Neuron (in vitro differentiated cells): Measurements from ENCODE around the gene NALCN.

Experiments
- H2AFZ ChIP-seq: one replicate; pipeline ENCODE4 v1.6.1; 2013; ENCODE audit warnings: low read depth, mild to moderate bottlenecking, inconsistent platforms, low read length, moderate library complexity
- H3K27me3 ChIP-seq: one replicate; pipeline ENCODE4 v1.6.1; 2013; ENCODE audit warnings: low read length; ENCODE audit not compliant: insufficient read depth
- H3K36me3 ChIP-seq: one replicate; pipeline ENCODE4 v1.6.1; 2013; ENCODE audit warnings: low read length; ENCODE audit not compliant: insufficient read depth
- H3K4me1 ChIP-seq: one replicate; pipeline ENCODE4 v1.6.1; 2013; ENCODE audit warnings: low read length; ENCODE audit not compliant: insufficient read depth
- H3K4me3 ChIP-seq: 2 replicates; pipeline ENCODE4 v1.5.1; 2013; ENCODE audit warnings: mild to moderate bottlenecking, low read length, moderate library complexity
- H3K9me3 ChIP-seq: one replicate; pipeline ENCODE4 v1.6.1; 2013; ENCODE audit warnings: low read length

The NALCN gene

GRCh38 chr13:101309014-101309619 lies 107.2 kb downstream of the NALCN start:
- Histone ChIP-seq H3K4me3 (no peak overlapping the region), H2AFZ (no peak overlapping the region), H3K4me1 (no peaks in the 10 kb centered on the region), H3K27me3 (no peaks in the 10 kb centered on the region), H3K36me3 (no peaks in the 10 kb centered on the region), H3K9me3 (no peaks in the 10 kb centered on the region)

- H3K9me3 ChIP-seq, result no peaks in the 10 kb centered on the region
- no peak overlapping the region for H3K4me3 ChIP-seq
- H3K4me1 ChIP-seq, result no peaks in the 10 kb centered on the region
Observed at GRCh38 chr13:101308247-101309013, 107.9 kb downstream of the NALCN start.

DNA sequence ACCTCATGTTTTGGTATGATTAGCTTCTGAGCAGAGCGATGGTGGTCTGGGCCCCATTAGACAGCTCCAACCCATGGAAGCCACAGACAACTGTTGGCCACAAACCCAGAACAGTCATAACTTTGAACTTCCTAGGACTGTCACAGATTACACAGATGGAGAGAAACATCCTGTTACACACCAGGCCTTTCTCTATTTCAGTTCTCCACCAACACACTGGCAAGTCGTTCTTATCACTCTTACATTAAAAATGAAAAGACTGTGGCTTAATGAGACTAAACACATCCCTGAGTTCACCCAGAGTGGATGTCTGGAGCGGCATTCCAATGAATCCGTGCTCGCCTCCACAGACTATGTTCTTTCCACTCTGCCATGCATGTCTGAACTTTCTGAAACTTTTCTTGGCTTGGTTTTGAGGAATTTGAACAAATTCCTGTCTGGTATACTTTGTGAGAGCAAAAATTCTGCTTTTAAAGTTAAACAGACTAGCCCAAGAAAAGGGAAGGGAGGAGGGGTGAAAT lies 109.1 kb downstream of the NALCN start:
- Histone ChIP-seq H3K9me3 (no peaks in the 10 kb centered on the region), H3K36me3 (no peaks in the 10 kb centered on the region), H3K4me3 (no peak overlapping the region), H3K4me1 (no peaks in the 10 kb centered on the region), H3K27me3 (no peaks in the 10 kb centered on the region), H2AFZ (no peak overlapping the region)

More at GRCh38 chr13:101308247-101309013, 107.9 kb downstream of the NALCN start:
- Histone ChIP-seq H3K27me3 (no peaks in the 10 kb centered on the region), H3K36me3 (no peaks in the 10 kb centered on the region), H2AFZ (no peak overlapping the region)

DNA sequence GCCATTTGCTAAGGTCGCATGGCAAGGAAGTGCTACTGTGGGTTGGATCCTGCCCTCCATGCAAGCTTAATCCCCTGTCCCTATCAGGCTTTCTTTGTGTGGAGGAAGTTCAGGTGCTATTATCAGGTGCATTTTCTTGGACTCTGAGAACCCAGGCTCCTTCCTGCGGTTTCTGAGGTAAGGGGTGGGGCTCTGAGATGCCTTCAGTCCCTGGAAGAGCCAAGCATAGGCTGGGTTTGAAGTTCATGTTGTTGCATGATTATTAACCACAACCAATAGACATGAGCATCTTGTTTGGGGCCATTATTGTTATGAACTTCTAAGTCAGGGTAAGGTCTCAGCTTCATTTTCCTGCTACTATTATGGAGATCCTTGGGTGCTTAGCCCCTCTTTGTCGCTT lies 109.5 kb downstream of the NALCN start:
- no peaks in the 10 kb centered on the region for H3K27me3 ChIP-seq
- H2AFZ ChIP-seq, result no peak overlapping the region
- no peaks in the 10 kb centered on the region for H3K36me3 ChIP-seq
- H3K4me1 ChIP-seq, result no peaks in the 10 kb centered on the region
- H3K9me3 ChIP-seq, result no peaks in the 10 kb centered on the region
- H3K4me3 ChIP-seq, result no peak overlapping the region

- no peak overlapping the region for H2AFZ ChIP-seq
- no peak overlapping the region for H3K4me3 ChIP-seq
- H3K27me3 ChIP-seq, result no peaks in the 10 kb centered on the region
- no peaks in the 10 kb centered on the region for H3K9me3 ChIP-seq
- H3K36me3 ChIP-seq, result no peaks in the 10 kb centered on the region
- H3K4me1 ChIP-seq, result no peaks in the 10 kb centered on the region
Observed at GRCh38 chr13:101305981-101306411, 110.3 kb downstream of the NALCN start.

DNA sequence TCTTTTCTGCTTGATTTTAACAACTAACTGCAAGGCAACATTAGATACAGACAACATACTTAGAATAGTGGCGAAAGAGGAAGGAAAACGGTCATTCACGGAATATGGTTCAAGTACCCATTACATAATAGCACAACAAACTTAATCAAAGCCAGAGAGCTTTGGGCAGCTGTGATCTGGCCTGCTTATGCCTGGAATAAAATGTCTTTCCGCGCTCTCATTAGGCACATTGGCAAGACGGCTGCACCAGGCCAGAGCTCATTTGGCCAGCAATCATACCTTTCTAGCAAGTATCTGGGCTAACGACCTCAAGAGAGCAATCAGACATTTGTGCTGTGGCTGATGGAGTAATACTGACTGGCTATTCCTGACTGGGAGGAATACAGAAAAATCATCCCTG lies 112.8 kb downstream of the NALCN start:
- Histone ChIP-seq H3K27me3 (no peaks in the 10 kb centered on the region), H3K9me3 (no peaks in the 10 kb centered on the region), H3K4me3 (no peak overlapping the region), H2AFZ (no peak overlapping the region), H3K36me3 (no peaks in the 10 kb centered on the region), H3K4me1 (no peaks in the 10 kb centered on the region)

DNA sequence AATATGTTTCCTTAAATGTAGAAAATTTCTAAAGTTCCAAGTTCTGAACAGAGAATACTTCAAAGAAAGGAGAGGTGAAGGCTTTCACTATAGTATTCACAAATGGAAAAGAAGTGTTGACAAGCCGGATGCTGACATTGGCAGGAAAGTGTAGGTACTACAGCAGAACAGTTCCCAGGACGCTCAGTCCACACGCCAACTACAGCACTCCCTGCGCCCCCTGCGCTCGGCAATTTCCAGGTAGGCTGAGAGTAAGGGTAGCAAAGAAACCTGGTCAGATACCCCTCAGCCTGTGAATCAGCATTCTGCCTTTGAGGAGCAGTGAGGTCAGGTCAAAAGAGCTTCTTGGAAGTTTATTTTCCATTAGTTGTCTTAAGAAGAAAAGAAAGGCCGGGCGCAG lies 115.3 kb downstream of the NALCN start:
- Histone ChIP-seq H3K9me3 (no peaks in the 10 kb centered on the region), H3K27me3 (no peaks in the 10 kb centered on the region), H3K4me1 (no peaks in the 10 kb centered on the region), H3K4me3 (no peak overlapping the region), H3K36me3 (no peaks in the 10 kb centered on the region), H2AFZ (no peak overlapping the region)

DNA sequence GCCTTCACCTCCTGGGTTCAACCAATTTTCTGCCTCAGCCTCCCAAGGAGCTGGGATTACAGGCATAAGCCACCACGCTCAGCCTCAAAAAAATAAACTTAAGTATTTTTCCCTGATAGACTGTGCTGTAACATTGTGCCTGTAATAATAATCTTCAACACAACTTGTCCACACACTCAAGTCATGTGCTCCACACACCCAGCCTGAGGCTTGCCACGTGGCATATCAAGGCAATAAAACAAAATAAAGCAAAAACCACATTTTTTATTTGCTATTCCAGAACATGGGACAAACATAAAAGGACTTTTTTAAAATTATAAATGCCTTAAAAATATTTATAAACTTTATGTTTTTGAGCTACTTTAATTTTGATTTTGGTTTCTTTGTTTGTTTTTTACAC lies 115.8 kb downstream of the NALCN start:
- H2AFZ ChIP-seq, result no peak overlapping the region
- H3K4me1 ChIP-seq, result no peaks in the 10 kb centered on the region
- no peaks in the 10 kb centered on the region for H3K9me3 ChIP-seq
- H3K4me3 ChIP-seq, result no peak overlapping the region
- H3K36me3 ChIP-seq, result no peaks in the 10 kb centered on the region
- H3K27me3 ChIP-seq, result no peaks in the 10 kb centered on the region

GRCh38 chr13:101298517-101298916 lies 117.8 kb downstream of the NALCN start:
- no peaks in the 10 kb centered on the region for H3K9me3 ChIP-seq
- no peaks in the 10 kb centered on the region for H3K4me1 ChIP-seq
- no peaks in the 10 kb centered on the region for H3K27me3 ChIP-seq

GRCh38 chr13:101297794-101298193 lies 118.5 kb downstream of the NALCN start:
- no peaks in the 10 kb centered on the region for H3K27me3 ChIP-seq
- H3K9me3 ChIP-seq, result no peaks in the 10 kb centered on the region
- H2AFZ ChIP-seq, result no peak overlapping the region
- no peak overlapping the region for H3K4me3 ChIP-seq
- no peaks in the 10 kb centered on the region for H3K4me1 ChIP-seq
- H3K36me3 ChIP-seq, result no peaks in the 10 kb centered on the region

More at GRCh38 chr13:101298517-101298916, 117.8 kb downstream of the NALCN start:
- no peak overlapping the region for H3K4me3 ChIP-seq
- no peaks in the 10 kb centered on the region for H3K36me3 ChIP-seq
- no peak overlapping the region for H2AFZ ChIP-seq

GRCh38 chr13:101292711-101293110 lies 123.6 kb downstream of the NALCN start:
- H3K27me3 ChIP-seq, result no peaks in the 10 kb centered on the region

GRCh38 chr13:101291646-101292515 lies 124.4 kb downstream of the NALCN start:
- Histone ChIP-seq H2AFZ (no peak overlapping the region), H3K4me1 (peaks cover 30% of the 10 kb centered on the region), H3K9me3 (no peaks in the 10 kb centered on the region), H3K4me3 (no peak overlapping the region), H3K27me3 (no peaks in the 10 kb centered on the region), H3K36me3 (no peaks in the 10 kb centered on the region)

More at GRCh38 chr13:101292711-101293110, 123.6 kb downstream of the NALCN start:
- no peak overlapping the region for H2AFZ ChIP-seq
- H3K4me3 ChIP-seq, result no peak overlapping the region
- peaks cover 23% of the 10 kb centered on the region for H3K4me1 ChIP-seq
- no peaks in the 10 kb centered on the region for H3K9me3 ChIP-seq
- H3K36me3 ChIP-seq, result no peaks in the 10 kb centered on the region

DNA sequence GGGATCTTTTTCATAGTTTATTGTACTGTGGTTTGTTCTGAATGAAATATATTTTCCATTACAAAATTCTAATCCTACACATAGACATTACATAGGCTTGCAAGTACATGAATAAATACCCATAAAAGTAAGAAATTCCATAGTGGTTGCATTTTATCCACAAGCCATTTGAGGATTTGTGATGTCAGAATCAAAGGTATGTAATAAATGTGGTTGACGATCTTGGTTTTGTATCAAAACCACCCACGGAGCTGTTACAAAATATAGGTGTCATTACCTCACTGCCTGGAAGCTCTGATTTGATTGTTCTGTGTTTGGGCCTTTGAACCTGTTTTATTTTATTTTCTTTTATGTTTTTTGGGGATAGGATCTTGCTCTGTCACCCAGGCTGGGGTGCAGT lies 125.1 kb downstream of the NALCN start:
- Histone ChIP-seq H3K27me3 (no peaks in the 10 kb centered on the region), H2AFZ (no peak overlapping the region), H3K9me3 (no peaks in the 10 kb centered on the region), H3K36me3 (no peaks in the 10 kb centered on the region), H3K4me3 (no peak overlapping the region), H3K4me1 (peaks cover 31% of the 10 kb centered on the region)
